ENCODE results near the gene C19orf44. TPM values are rescaled to one million over a fixed set of nuclear protein-coding genes. Genes with fewer than 3 reads are reported as not detected.

Gene C19orf44
- total and polyA plus RNA-seq, 2 of the 4 experiments (the other 2 are of a cell fraction), result 1.4 to 3.8 TPM

GRCh38 chr19:16522559-16523377 is 26.6 kb downstream of the C19orf44 start (continued):
- TF ChIP-seq FOS (IDR thresholded peaks at IDR 0.05; ENCODE audit: low read depth, low read length), result no peak

DNA sequence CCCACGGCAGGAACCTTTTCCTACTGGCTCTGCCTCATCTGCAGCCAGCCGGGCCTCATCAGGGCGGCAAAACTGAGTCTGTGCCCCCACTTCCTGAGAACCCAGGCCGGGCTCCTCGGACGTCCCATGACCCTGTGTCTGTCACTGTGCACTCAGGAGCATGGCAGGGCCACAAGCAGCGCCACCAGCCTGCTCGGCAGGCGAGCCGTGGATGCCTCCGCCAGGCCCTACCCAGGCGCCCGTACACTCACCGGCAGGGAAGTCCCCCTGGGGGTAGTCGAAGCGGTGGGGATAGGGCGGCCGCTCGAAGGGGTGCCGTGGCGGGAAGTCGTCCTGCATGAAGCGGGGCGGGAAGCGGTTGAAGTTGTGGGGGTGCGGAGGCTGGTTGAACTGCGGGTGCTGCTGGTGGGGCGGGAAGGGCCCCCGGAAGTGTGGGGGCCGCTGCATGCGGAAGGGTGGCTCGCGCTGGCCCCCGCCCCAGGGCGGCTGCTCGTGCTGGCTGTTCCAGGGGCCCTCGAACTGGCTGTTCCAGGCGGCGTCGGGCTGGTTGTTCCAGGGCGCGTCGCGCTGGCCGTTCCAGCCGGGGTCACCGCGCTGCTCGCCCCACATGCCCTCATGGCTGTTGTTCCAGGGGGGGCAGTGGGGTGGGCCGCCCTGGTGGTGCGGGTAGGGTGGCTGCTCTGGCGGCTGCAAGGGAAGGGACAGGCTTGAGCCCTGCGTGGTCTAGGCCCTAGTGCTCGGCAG is 29.0 kb downstream of the C19orf44 start:
- peaks cover 83% of the 10 kb centered on the region for H3K36me3 ChIP-seq (ENCODE audit: control insufficient read depth, insufficient read depth, low read length)
- no peak overlapping the region for H4K91ac ChIP-seq (ENCODE audit: insufficient read depth, low read depth, low read length)
- H2BK15ac ChIP-seq (ENCODE audit: low read depth, low read length), result no peak overlapping the region
- no peak overlapping the region for H3K56ac ChIP-seq (ENCODE audit: extremely low read depth, insufficient read depth, low read length)
- intact Hi-C loops (cut with micrococcal nuclease) (no loop called here), dilution Hi-C loops (cut with HindIII; ENCODE audit: low sequenced_read_pairs, unreplicated experiment) (no loop called here), in situ Hi-C loops (cut with MboI; ENCODE audit: low sequenced_read_pairs) (no loop called here)
- no peak overlapping the region for H3K4ac ChIP-seq (ENCODE audit: low read depth, low read length)
- H3K4me2 ChIP-seq (ENCODE audit: low read depth, low read length), result no peak overlapping the region
- no peak overlapping the region for H2AK5ac ChIP-seq (ENCODE audit: low read depth, low read length)
- ChIA-PET POLR2A (ENCODE audit: unreplicated experiment) (no interaction called here), CTCF (no interaction called here)
- no peak overlapping the region for H2BK20ac ChIP-seq (ENCODE audit: low read depth, low read length)
- no peak overlapping the region for H3K18ac ChIP-seq (ENCODE audit: low read depth, low read length)
- H3K23ac ChIP-seq (ENCODE audit: low read depth, low read length), result no peak overlapping the region
- H4K20me1 ChIP-seq (ENCODE audit: insufficient read depth, low read length), result peaks cover 15% of the 10 kb centered on the region; the same call in 1 of the 2 replicates
- no peak overlapping the region for H2AK9ac ChIP-seq (replicated peaks; ENCODE audit: low read depth, low read length, poor library complexity)
- DNase-seq (no peak), ATAC-seq (ENCODE audit: low read depth) (no peak)
- no peak overlapping the region for H3K4me3 ChIP-seq (ENCODE audit: insufficient read depth, low read depth, low read length)
- no peaks in the 10 kb centered on the region for H3K9me1 ChIP-seq (ENCODE audit: insufficient read depth, low read length)
- H3K9ac ChIP-seq (ENCODE audit: low read depth, low read length), result no peak overlapping the region
- no peaks in the 10 kb centered on the region for H3K9me3 ChIP-seq (ENCODE audit: control insufficient read depth, insufficient read depth, low read length)
- peaks cover 15 to 16% of the 10 kb centered on the region in 2 experiments for H3K79me1 ChIP-seq (ENCODE audit: low read depth in 1 of 2, low read length in 2 of 2)
- no TSS peak for BruUV-seq (replicated peaks)
- H3K27ac ChIP-seq (ENCODE audit: insufficient read depth, low read length), result no peak overlapping the region
- H2BK120ac ChIP-seq (ENCODE audit: low read depth, low read length), result no peak overlapping the region
- no peak overlapping the region for H2BK5ac ChIP-seq (ENCODE audit: low read depth, low read length, poor library complexity, severe bottlenecking)
- no peak overlapping the region for H4K8ac ChIP-seq (ENCODE audit: low read depth in 2 of 2, low read length in 2 of 2)
- no peak overlapping the region for H2AFZ ChIP-seq (replicated peaks; ENCODE audit: low read length, poor library complexity)
- H3K4me1 ChIP-seq (ENCODE audit: control insufficient read depth, insufficient read depth, low read length), result no peaks in the 10 kb centered on the region
- H4K5ac ChIP-seq (ENCODE audit: low read depth, low read length), result no peak overlapping the region
- H3K27me3 ChIP-seq (ENCODE audit: control insufficient read depth, insufficient read depth, low read length), result no peaks in the 10 kb centered on the region
- 97% methylated on average over 31 of the region's 54 CpGs; no CpG with 5 or more reads in 1 of the 2 experiments for WGBS, 2 experiments (ENCODE audit: extremely low coverage in 2 of 2, insufficient read length in 1 of 2)
- H3K14ac ChIP-seq (replicated peaks; ENCODE audit: low read depth, low read length), result no peak overlapping the region
- TF ChIP-seq RAD21 (IDR thresholded peaks at IDR 0.05; ENCODE audit: low read length) (no peak), SMC3 (IDR thresholded peaks at IDR 0.05; ENCODE audit: low read depth, low read length) (no peak), BHLHE40 (IDR thresholded peaks at IDR 0.05; ENCODE audit: low read depth, low read length) (no peak), CEBPB (IDR thresholded peaks at IDR 0.05; ENCODE audit: low read depth, low read length) (no peak), USF2 (IDR thresholded peaks at IDR 0.05; ENCODE audit: low read depth, low read length) (no peak), ELK1 (IDR thresholded peaks at IDR 0.05; ENCODE audit: borderline replicate concordance, low read depth, low read length) (no peak), MAFK (IDR thresholded peaks at IDR 0.05; ENCODE audit: low read depth, low read length) (no peak), POLR2A (IDR thresholded peaks at IDR 0.05; ENCODE audit: low read depth, low read length) (no peak), MXI1 (IDR thresholded peaks at IDR 0.05; ENCODE audit: borderline replicate concordance, low read depth, low read length) (no peak), FOS (IDR thresholded peaks at IDR 0.05; ENCODE audit: low read depth, low read length) (no peak), RCOR1 (IDR thresholded peaks at IDR 0.05; ENCODE audit: insufficient replicate concordance, low read length) (no peak), RFX5 (IDR thresholded peaks at IDR 0.05; ENCODE audit: low read depth, low read length) (no peak), NFE2L2 (IDR thresholded peaks at IDR 0.05; ENCODE audit: low read depth, low read length) (no peak), CHD1 (IDR thresholded peaks at IDR 0.05; ENCODE audit: low read depth, low read length) (no peak)

Data from IMR-90 (cell line).